IMR-90 (cell line): ENCODE results near the gene APOL5. TPM values are rescaled to one million over a fixed set of nuclear protein-coding genes. Genes with fewer than 3 reads are reported as not detected.

Experiments
- ATAC-seq: fragments of 200-7000 bp; cut with Tn5 transposase; 2 replicates; pipeline ENCODE4 v1.9.1; 2020; ENCODE audit warnings: low read depth, mild to moderate bottlenecking, moderate library complexity
- BruUV-seq: library from RNA; stranded (reverse); fragments of 400-500 nt; replicated peaks from 2 replicates; lab custom pipeline; 2021; lab: Mats Ljungman, UMichigan
- CTCF ChIA-PET: fragments of 300-600 bp; formaldehyde crosslinking; extraction: SDS; loops from one replicate; lab custom pipeline; 2021; ENCODE audit warnings: antibody characterized with exemption; lab: Yijun Ruan, JAX
- POLR2A ChIA-PET: fragments of 300-600 bp; sonication (Branson Sonifier 250); formaldehyde crosslinking; loops from one replicate; lab custom pipeline; 2022; ENCODE audit warnings: antibody characterized with exemption; ENCODE audit not compliant: unreplicated experiment; lab: Charles Lee
- DNase-seq: peaks from one replicate; pipeline ENCODE4 v3.0.0; 2013
- H2AFZ ChIP-seq: replicated peaks from 2 replicates; pipeline ENCODE3; 2013; ENCODE audit warnings: low read length, mild to moderate bottlenecking; ENCODE audit not compliant: poor library complexity
- H2AK5ac ChIP-seq: 2 replicates; pipeline ENCODE4 v1.6.1; 2013; ENCODE audit warnings: low read depth, low read length, inconsistent platforms
- H2AK9ac ChIP-seq: replicated peaks from 2 replicates; pipeline ENCODE3; 2013; ENCODE audit warnings: mild to moderate bottlenecking, low read depth, low read length, moderate library complexity; ENCODE audit not compliant: poor library complexity
- H2BK120ac ChIP-seq: 2 replicates; pipeline ENCODE4 v1.6.1; 2013; ENCODE audit warnings: low read depth, low read length, inconsistent platforms
- H2BK15ac ChIP-seq: 3 replicates; pipeline ENCODE4 v1.6.1; 2013; ENCODE audit warnings: low read depth, low read length, inconsistent platforms
- H2BK20ac ChIP-seq: 2 replicates; pipeline ENCODE4 v1.6.1; 2013; ENCODE audit warnings: low read depth, mild to moderate bottlenecking, inconsistent platforms, low read length, moderate library complexity
- H2BK5ac ChIP-seq: 2 replicates; pipeline ENCODE4 v1.6.1; 2013; ENCODE audit warnings: mild to moderate bottlenecking, low read depth, low read length, inconsistent platforms; ENCODE audit not compliant: poor library complexity, severe bottlenecking
- H3K14ac ChIP-seq: replicated peaks from 2 replicates; pipeline ENCODE4 v1.6.1; 2013; ENCODE audit warnings: low read depth, low read length, inconsistent platforms
- H3K18ac ChIP-seq: 2 replicates; pipeline ENCODE4 v1.6.1; 2013; ENCODE audit warnings: low read depth, low read length, control low read depth
- H3K23ac ChIP-seq: 2 replicates; pipeline ENCODE4 v1.6.1; 2013; ENCODE audit warnings: low read depth, low read length, inconsistent platforms
- H3K27ac ChIP-seq: 2 replicates; pipeline ENCODE4 v1.5.1; 2013; ENCODE audit warnings: mild to moderate bottlenecking, control low read depth, low read length; ENCODE audit not compliant: insufficient read depth
- H3K27me3 ChIP-seq: 2 replicates; pipeline ENCODE4 v1.6.1; 2013; ENCODE audit warnings: low read length; ENCODE audit not compliant: control insufficient read depth, insufficient read depth
- H3K36me3 ChIP-seq: 2 replicates; pipeline ENCODE4 v1.6.1; 2013; ENCODE audit warnings: low read length, mixed read lengths; ENCODE audit not compliant: control insufficient read depth, insufficient read depth
- H3K4ac ChIP-seq: 2 replicates; pipeline ENCODE4 v1.6.1; 2013; ENCODE audit warnings: low read depth, low read length, inconsistent platforms
- H3K4me1 ChIP-seq: 2 replicates; pipeline ENCODE4 v1.6.1; 2013; ENCODE audit warnings: low read length, mixed read lengths; ENCODE audit not compliant: control insufficient read depth, insufficient read depth
- H3K4me2 ChIP-seq: 2 replicates; pipeline ENCODE4 v1.6.1; 2013; ENCODE audit warnings: low read depth, mild to moderate bottlenecking, control low read depth, low read length, moderate library complexity
- H3K4me3 ChIP-seq: 2 replicates; pipeline ENCODE4 v1.5.1; 2013; ENCODE audit warnings: low read depth, mild to moderate bottlenecking, control low read depth, low read length, moderate library complexity; ENCODE audit not compliant: insufficient read depth
- H3K56ac ChIP-seq: 2 replicates; pipeline ENCODE4 v1.6.1; 2013; ENCODE audit warnings: low read length, inconsistent platforms; ENCODE audit not compliant: insufficient read depth; ENCODE audit errors: extremely low read depth
- H3K79me1 ChIP-seq, 2 experiments: 2 replicates each; pipeline ENCODE4 v1.6.1; 2013; ENCODE audit warnings: low read length in 2 of 2, inconsistent platforms in 1 of 2, low read depth in 1 of 2
- H3K9ac ChIP-seq: 2 replicates; pipeline ENCODE4 v1.6.1; 2013; ENCODE audit warnings: low read depth, low read length, control low read depth
- H3K9me1 ChIP-seq: 2 replicates; pipeline ENCODE4 v1.6.1; 2013; ENCODE audit warnings: low read length, inconsistent platforms; ENCODE audit not compliant: insufficient read depth
- H3K9me3 ChIP-seq: 2 replicates; pipeline ENCODE4 v1.6.1; 2013; ENCODE audit warnings: low read length; ENCODE audit not compliant: control insufficient read depth, insufficient read depth
- H4K20me1 ChIP-seq: 2 replicates; pipeline ENCODE4 v1.6.1; 2013; ENCODE audit warnings: low read length, inconsistent platforms; ENCODE audit not compliant: insufficient read depth
- H4K5ac ChIP-seq: 2 replicates; pipeline ENCODE4 v1.6.1; 2013; ENCODE audit warnings: mild to moderate bottlenecking, low read depth, low read length, control low read depth
- H4K8ac ChIP-seq, 2 experiments: 2 replicates each; pipeline ENCODE4 v1.6.1; 2013; ENCODE audit warnings: low read depth in 2 of 2, low read length in 2 of 2, control low read depth in 1 of 2, inconsistent platforms in 1 of 2
- H4K91ac ChIP-seq: 2 replicates; pipeline ENCODE4 v1.6.1; 2013; ENCODE audit warnings: low read depth, low read length, inconsistent platforms; ENCODE audit not compliant: insufficient read depth
- BHLHE40 ChIP-seq: fragments of 150-350 bp; IDR thresholded peaks from 2 replicates; pipeline ENCODE4 v1.6.1; 2016; ENCODE audit warnings: mild to moderate bottlenecking, low read depth, low read length
- CEBPB ChIP-seq: IDR thresholded peaks from 2 replicates; pipeline ENCODE4 v1.6.1; 2012; ENCODE audit warnings: low read depth, low read length, improper control_type of control experiment
- CHD1 ChIP-seq: IDR thresholded peaks from 2 replicates; pipeline ENCODE4 v1.6.1; 2012; ENCODE audit warnings: low read depth, low read length, improper control_type of control experiment
- FOS ChIP-seq: fragments of 150-350 bp; IDR thresholded peaks from 2 replicates; pipeline ENCODE4 v1.6.1; 2016; ENCODE audit warnings: low read depth, low read length
- MAFK ChIP-seq: IDR thresholded peaks from 2 replicates; pipeline ENCODE4 v1.6.1; 2012; ENCODE audit warnings: low read depth, low read length, improper control_type of control experiment
- MAZ ChIP-seq: IDR thresholded peaks from 2 replicates; pipeline ENCODE4 v1.6.1; 2012; ENCODE audit warnings: low read depth, mild to moderate bottlenecking, low read length, improper control_type of control experiment, moderate library complexity, borderline replicate concordance
- MXI1 ChIP-seq: IDR thresholded peaks from 2 replicates; pipeline ENCODE4 v1.6.1; 2012; ENCODE audit warnings: low read depth, mild to moderate bottlenecking, low read length, moderate library complexity, borderline replicate concordance
- NFE2L2 ChIP-seq: fragments of 150-350 bp; IDR thresholded peaks from 2 replicates; pipeline ENCODE4 v1.6.1; 2016; ENCODE audit warnings: low read depth, mild to moderate bottlenecking, low read length
- POLR2A ChIP-seq: IDR thresholded peaks from 2 replicates; pipeline ENCODE4 v1.6.1; 2012; ENCODE audit warnings: mild to moderate bottlenecking, low read depth, low read length
- RAD21 ChIP-seq: IDR thresholded peaks from 2 replicates; pipeline ENCODE4 v1.6.1; 2012; ENCODE audit warnings: low read length, improper control_type of control experiment
- RCOR1 ChIP-seq: IDR thresholded peaks from 2 replicates; pipeline ENCODE4 v1.6.1; 2012; ENCODE audit warnings: mild to moderate bottlenecking, low read length, improper control_type of control experiment; ENCODE audit not compliant: insufficient replicate concordance
- RFX5 ChIP-seq: IDR thresholded peaks from 2 replicates; pipeline ENCODE4 v1.8.0; 2012; ENCODE audit warnings: low read depth, mild to moderate bottlenecking, low read length, moderate library complexity
- SMC3 ChIP-seq: fragments of 150-350 bp; IDR thresholded peaks from 2 replicates; pipeline ENCODE4 v1.6.1; 2016; ENCODE audit warnings: low read depth, mild to moderate bottlenecking, antibody characterized with exemption, low read length, moderate library complexity
- WGBS, 2 experiments: methylation state at CpG; one replicate each; pipeline versions ENCODE4 v1.1.5 to v1.1.7; 2013; ENCODE audit warnings: missing lambda C conversion rate in 2 of 2; ENCODE audit not compliant: insufficient read length in 1 of 2; ENCODE audit errors: extremely low coverage in 2 of 2; 5-methylcytosine and 5-hydroxymethylcytosine counted together
- dilution Hi-C: fragments of 300-500 bp; cut with HindIII; formaldehyde crosslinking; loops from one replicate; pipeline ENCODE4 v1.14.3; 2018; ENCODE audit warnings: low sequenced_read_pairs; ENCODE audit not compliant: unreplicated experiment
- in situ Hi-C: fragments of 300-500 bp; cut with MboI; formaldehyde crosslinking; loops from 3 replicates; pipeline ENCODE4 v1.14.3; 2019; ENCODE audit warnings: low sequenced_read_pairs, inconsistent platforms, mixed read lengths
- intact Hi-C: fragments of 100-400 bp; cut with micrococcal nuclease; formaldehyde crosslinking; loops from 2 replicates; pipeline ENCODE4 v1.10.0; 2022
- polyA plus RNA-seq, 3 experiments: library from polyadenylated mRNA; depleted of rRNA; stranded (reverse); fragments of >200 nt; gene quantifications; 2 replicates each; pipeline ENCODE4 v1.2.3, GENCODE V29; 2012; ENCODE audit warnings: low replicate concordance in 1 of 3
- total RNA-seq: library from RNA; depleted of rRNA; stranded (reverse); fragments of >200 nt; gene quantifications from 2 replicates; pipeline ENCODE4 v1.2.3, GENCODE V29; 2012
- TF ChIP-seq, protein P1 (sequence below): fragments of 150-350 bp; IDR thresholded peaks from 2 replicates; pipeline ENCODE4 v1.6.1; 2017; ENCODE audit warnings: mild to moderate bottlenecking, antibody characterized with exemption, low read length, low read depth
- TF ChIP-seq, protein P2 (sequence below): conservative IDR thresholded peaks from 2 replicates; pipeline ENCODE4 v1.5.1; 2012; ENCODE audit warnings: mild to moderate bottlenecking, low read depth, low read length, improper control_type of control experiment
- TF ChIP-seq, protein P3 (sequence below): fragments of 150-350 bp; IDR thresholded peaks from 2 replicates; pipeline ENCODE4 v1.6.1; 2016; ENCODE audit warnings: low read depth, mild to moderate bottlenecking, low read length, moderate library complexity, borderline replicate concordance

The APOL5 gene
- total and polyA plus RNA-seq, 2 of the 4 experiments (the other 2 are of a cell fraction) = 0.15 to 0.18 TPM

DNA sequence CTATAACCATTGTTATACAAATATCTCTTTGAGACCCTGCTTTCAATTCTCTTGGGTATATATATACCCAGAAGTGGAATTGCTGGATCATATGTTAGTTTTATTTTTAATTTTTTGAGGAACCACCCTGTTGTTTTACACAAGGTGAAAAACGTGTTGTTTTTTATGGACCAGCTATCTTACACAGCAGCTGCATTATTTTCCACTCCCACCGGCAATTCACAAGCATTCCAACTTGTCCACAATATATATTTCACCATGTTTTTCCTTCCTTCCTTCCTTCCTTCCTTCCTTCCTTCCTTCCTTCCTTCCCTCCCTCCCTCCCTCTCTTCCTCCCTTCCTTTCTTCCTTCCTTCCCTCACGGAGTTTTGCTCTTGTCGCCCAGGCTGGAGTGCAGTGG lies 6.3 kb upstream of the APOL5 start:
- CTCF ChIA-PET = no interaction called here
- Histone ChIP-seq H4K5ac (no peak overlapping the region), H4K91ac (no peak overlapping the region), H2BK15ac (no peak overlapping the region), H3K27me3 (no peaks in the 10 kb centered on the region), H2AK5ac (no peak overlapping the region), H4K8ac (no peak overlapping the region), H3K18ac (no peak overlapping the region), H3K79me1 (no peaks in the 10 kb centered on the region; a peak in 1 of 4 replicates), H3K4me1 (peaks cover 6% of the 10 kb centered on the region), H3K9ac (no peak overlapping the region), H3K4me3 (no peak overlapping the region), H3K9me1 (peaks cover 3% of the 10 kb centered on the region; the same call in 1 of the 2 replicates), H2BK5ac (no peak overlapping the region), H2BK20ac (no peak overlapping the region), H3K4me2 (no peak overlapping the region), H2AK9ac (no peak overlapping the region), H2AFZ (no peak overlapping the region), H3K14ac (no peak overlapping the region), H3K9me3 (peaks cover 6% of the 10 kb centered on the region), H3K27ac (no peak overlapping the region), H2BK120ac (no peak overlapping the region), H3K56ac (no peak overlapping the region), H3K4ac (no peak overlapping the region), H3K36me3 (no peaks in the 10 kb centered on the region), H3K23ac (no peak overlapping the region), H4K20me1 (no peaks in the 10 kb centered on the region)
- WGBS, 2 experiments = 73% methylated on average over 2 of the region's 4 CpGs; no CpG with 5 or more reads in 1 of the 2 experiments
- intact Hi-C loops = no loop called here
- TF ChIP-seq CEBPB = no peak
- TF ChIP-seq CHD1 = no peak
- TF ChIP-seq MAZ = no peak
- TF ChIP-seq, protein P1, sequence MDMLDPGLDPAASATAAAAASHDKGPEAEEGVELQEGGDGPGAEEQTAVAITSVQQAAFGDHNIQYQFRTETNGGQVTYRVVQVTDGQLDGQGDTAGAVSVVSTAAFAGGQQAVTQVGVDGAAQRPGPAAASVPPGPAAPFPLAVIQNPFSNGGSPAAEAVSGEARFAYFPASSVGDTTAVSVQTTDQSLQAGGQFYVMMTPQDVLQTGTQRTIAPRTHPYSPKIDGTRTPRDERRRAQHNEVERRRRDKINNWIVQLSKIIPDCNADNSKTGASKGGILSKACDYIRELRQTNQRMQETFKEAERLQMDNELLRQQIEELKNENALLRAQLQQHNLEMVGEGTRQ = no peak
- no peak for TF ChIP-seq SMC3
- TF ChIP-seq, protein P2, sequence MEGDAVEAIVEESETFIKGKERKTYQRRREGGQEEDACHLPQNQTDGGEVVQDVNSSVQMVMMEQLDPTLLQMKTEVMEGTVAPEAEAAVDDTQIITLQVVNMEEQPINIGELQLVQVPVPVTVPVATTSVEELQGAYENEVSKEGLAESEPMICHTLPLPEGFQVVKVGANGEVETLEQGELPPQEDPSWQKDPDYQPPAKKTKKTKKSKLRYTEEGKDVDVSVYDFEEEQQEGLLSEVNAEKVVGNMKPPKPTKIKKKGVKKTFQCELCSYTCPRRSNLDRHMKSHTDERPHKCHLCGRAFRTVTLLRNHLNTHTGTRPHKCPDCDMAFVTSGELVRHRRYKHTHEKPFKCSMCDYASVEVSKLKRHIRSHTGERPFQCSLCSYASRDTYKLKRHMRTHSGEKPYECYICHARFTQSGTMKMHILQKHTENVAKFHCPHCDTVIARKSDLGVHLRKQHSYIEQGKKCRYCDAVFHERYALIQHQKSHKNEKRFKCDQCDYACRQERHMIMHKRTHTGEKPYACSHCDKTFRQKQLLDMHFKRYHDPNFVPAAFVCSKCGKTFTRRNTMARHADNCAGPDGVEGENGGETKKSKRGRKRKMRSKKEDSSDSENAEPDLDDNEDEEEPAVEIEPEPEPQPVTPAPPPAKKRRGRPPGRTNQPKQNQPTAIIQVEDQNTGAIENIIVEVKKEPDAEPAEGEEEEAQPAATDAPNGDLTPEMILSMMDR = no peak
- TF ChIP-seq RCOR1 = no peak
- no peak for TF ChIP-seq POLR2A
- TF ChIP-seq, protein P3, sequence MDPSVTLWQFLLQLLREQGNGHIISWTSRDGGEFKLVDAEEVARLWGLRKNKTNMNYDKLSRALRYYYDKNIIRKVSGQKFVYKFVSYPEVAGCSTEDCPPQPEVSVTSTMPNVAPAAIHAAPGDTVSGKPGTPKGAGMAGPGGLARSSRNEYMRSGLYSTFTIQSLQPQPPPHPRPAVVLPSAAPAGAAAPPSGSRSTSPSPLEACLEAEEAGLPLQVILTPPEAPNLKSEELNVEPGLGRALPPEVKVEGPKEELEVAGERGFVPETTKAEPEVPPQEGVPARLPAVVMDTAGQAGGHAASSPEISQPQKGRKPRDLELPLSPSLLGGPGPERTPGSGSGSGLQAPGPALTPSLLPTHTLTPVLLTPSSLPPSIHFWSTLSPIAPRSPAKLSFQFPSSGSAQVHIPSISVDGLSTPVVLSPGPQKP = no peak
- no peak for TF ChIP-seq BHLHE40
- no peak for TF ChIP-seq RFX5
- no peak for TF ChIP-seq NFE2L2
- TF ChIP-seq RAD21 = no peak
- no peak for TF ChIP-seq MXI1
- TF ChIP-seq FOS = no peak
- no peak for TF ChIP-seq MAFK
- BruUV-seq = no TSS peak
- dilution Hi-C loops = no loop called here
- POLR2A ChIA-PET = no interaction called here
- ATAC-seq (no peak), DNase-seq (no peak)
- in situ Hi-C loops = no loop called here
